ENCODE data around the gene VPS18.

Gene VPS18

GRCh38 chr15:40900256-40901052, 6.2 kb downstream of the VPS18 start:
- DNase-seq: no peak

- no peak for DNase-seq
Measured at GRCh38 chr15:40901053-40901443, 6.8 kb downstream of the VPS18 start.

GRCh38 chr15:40902605-40903561, 8.6 kb downstream of the VPS18 start:
- no peak for DNase-seq

- DNase-seq: no peak
Measured at GRCh38 chr15:40904552-40905201, 10.4 kb downstream of the VPS18 start.

DNA sequence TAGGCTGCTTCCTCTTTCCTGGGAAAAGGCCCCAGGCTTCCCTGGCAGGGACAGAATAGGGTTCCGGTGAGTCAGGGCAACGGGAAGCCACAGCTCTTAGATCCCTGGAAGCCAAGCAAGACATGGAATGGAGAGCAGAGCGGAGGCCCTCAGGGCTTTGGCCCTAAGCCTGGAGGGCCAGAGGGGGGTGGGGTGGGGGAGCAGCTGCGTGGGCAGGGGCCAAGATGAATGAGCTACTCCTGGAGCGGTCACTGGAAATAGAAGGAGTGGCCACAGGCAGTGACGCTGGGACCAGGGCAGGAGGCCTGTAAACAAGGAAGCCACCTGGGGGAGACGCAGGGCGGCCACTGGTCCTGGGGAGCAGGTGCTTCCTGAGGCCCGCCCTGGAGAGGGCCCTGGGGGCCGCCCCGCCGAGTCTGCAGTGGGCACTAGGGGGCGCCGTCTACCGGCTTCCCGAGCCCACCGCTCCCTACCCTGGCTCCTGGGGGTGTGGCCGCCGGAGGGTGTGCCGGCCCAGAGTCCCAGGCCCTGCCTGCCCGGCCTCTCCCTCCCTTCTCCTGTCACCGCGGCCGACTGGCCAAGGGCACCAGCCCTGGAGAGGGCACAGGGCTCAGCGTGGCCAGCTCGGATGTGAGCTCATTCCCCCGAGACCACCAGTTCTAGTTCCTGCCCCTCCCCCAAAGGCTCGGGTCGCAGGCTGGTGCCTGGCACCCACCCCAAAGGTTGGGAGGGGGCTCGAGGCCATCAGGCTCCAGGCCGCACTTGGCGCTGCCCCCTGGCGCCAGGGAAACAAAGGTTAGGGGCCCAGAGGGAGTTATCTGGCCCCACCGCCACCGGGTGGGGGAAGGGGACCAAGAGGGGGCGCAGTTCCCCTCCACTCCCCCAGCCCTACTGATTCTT, 12.1 kb downstream of the VPS18 start:
- peak; percentile 97 for DNase-seq

GRCh38 chr15:40906991-40907802, 12.9 kb downstream of the VPS18 start:
- DNase-seq: peak; percentile 98

DNA sequence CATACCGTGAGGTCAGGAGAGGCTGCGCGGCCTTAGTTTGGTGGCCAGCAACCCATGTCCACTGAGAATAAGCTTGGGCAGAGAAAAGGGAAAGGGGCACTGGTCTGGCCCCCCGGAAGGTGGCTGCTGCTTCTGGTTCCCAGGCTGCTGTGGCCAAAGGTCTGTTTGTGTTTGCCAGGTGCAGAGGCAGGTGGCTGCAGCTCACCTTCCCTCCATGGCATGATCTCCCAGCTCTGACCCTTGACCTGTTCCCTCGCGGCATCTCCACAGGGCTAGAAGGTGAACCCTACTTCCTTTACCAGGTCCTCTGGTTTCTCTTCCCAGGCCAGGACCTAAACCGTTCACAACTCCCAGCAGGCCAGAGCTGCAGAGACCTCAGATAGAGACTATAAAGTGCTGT, 13.8 kb downstream of the VPS18 start:
- peak; percentile 42 for DNase-seq

GRCh38 chr15:40909662-40910630, 15.7 kb downstream of the VPS18 start:
- DNase-seq: no peak

- DNase-seq: peak; percentile 74
Measured at GRCh38 chr15:40911141-40911540, 16.9 kb downstream of the VPS18 start.

DNA sequence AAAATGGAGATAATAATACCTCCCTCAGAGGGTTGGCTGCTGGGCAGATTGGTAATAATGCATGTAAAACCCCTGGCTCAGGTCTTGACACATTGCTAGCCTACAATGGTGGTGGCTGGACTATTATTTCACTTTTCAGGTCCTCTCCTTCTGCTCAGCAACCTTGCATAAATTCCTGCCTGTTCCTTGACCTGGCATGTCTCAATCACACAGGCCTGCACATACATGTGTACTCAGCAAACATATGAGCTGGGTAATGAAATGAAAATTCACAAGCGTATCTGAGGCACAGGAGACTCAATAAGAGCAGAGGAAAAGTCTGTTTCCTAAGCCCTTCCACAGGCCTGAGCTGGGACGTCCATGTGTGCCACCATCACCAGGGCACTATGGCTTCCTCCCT, 17.4 kb downstream of the VPS18 start:
- DNase-seq: no peak

DNA sequence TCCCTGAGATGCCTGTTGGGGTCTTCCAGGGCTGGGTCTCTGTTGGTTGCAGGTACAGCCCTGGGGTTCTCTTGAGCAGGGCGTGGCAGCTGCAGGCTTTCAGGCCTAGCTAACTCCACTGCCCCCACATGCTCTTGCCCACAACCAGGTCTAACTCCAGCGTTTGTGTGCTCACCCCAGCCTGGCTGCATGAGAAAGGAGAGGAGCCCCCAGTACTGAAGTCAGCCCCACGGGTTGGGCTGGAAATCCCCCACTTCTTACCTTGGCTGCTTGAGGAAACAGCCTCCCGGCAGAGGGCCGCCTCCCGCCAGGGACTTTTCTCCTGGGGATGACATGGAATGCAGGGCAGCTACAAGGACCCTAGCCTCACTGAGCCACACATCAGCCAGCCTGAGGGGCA, 18.2 kb downstream of the VPS18 start:
- DNase-seq: no peak

DNA sequence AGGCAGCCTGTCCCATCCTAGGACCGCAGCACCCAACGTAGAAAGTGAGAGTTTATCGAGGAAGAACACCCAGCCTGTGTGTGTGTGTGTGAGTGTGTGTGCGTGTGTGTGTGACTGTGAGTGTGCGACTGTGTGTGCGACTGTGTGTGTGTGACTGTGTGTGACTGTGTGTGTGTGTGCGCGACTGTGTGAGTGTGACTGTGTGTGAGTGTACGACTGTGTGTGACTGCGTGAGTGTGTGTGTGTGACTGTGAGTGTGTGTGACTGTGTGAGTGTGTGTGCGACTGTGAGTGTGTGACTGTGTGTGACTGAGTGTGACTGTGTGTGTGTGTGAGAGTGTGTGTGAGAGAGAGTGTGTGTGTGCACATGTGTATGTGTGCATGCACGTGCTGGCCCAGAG, 19.8 kb downstream of the VPS18 start:
- DNase-seq: no peak

DNA sequence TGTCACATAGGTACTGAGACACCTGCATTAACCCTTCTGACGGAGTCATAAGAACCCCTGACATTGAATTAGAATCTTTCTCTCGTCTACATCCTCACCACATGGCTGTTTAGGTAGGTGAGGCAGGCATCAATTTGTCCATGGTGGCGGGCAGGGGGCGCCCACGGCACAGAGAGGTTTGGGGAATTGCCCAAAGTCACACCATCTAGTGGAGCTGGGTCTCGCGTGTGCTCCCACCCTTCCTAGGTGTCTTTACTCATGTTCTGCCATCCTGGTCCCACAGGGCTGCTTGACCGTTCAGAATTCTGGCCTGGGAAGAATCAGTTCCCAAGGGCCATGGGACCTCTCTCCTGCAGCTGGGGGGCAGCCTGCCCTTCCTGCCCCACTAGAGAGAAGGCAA, 20.2 kb downstream of the VPS18 start:
- DNase-seq: no peak

DNA sequence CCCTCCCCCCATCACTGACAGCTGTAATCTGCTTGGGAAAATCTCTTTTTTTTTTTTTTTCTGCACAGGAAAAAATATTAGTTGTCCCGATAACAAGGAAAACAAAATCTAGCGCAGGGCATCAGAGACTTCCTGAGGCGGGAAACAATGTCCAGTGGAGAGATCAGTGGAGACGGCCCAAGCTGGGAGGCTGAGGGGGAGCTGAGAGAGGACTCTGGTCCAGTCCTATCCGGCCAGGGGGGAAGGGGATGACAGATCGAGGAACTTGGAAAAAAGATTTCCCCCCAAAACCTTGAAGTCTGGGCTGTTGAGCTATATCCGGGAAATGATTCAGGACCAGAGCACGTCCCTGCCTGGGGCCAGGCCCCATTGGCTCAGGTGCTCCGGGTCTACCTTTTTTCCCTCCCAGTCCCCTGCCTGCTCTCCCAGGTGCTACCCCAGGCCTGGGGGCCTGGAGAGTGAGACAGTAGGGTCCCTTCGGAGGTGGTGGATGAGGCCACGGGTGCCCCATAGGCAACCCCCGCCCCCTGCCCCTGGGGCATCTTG, 20.9 kb downstream of the VPS18 start:
- DNase-seq: no peak

DNA sequence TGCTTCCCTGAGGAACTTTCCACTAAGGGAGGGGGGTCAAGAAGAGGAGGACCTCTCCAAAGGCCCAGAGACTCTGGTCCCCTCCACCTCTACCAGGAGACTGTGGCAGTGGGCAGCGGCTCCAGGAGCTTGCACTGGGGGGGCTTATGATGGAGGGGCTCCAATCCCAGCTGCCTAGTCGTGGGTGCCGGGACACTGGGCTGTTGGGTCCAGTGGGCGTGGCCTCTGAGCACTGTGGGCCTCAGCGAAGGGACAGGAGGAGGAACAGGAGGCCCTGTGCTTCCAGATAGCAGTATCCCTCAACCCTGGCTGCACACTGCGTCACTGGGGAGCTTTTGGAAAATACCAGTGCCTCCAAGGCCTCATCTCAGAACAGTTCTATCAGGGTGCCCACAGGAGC, 21.4 kb downstream of the VPS18 start:
- DNase-seq: no peak

DNA sequence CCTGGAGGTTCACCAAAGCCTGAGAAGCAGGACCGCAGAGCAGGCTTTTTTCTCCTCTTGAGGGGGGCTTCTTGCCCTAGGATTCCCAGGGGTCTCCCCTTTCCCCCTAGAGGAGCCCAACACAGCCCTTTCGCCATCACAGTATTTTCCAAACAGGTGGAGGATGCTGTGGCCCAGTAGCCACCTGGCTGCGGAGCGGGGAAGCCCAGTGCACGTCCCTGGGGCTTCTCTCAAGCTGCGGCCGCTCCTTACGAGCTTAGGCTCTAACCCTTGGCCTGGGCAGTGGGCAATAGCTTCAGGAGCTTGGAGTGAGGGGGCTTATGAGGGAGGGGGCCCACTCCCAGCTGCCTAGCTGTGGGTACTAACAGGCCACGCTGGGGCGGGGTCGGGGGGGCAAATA, 23.3 kb downstream of the VPS18 start:
- no peak for DNase-seq

GRCh38 chr15:40918146-40918798, 24.0 kb downstream of the VPS18 start:
- peak; percentile 89 for DNase-seq

- no peak for DNase-seq
Measured at GRCh38 chr15:40918799-40919392, 24.6 kb downstream of the VPS18 start.
